ENCODE measurements around the gene TMSB10.

DNA sequence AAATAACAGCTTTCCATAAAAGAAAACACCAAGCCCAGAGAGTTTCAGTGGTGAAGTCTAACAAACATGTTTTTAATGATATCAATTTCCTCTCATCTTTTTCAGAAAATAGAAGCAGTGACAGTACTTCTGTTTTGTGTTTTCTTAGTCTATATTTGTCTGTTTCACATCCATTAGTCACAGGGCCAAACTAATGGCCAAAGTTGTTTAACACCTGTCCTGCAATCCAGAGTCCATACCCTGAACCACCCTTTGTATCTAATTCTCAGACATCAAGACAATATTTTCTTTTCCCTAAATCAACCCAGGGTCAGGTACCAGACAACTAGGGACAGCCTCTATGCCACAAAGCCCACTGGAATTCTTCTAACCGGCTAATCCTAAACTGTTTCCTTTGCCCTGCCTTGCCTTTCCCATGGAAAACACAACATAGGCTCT, 25.9 kb downstream of the TMSB10 start:
- TF ChIP-seq CTCF (conservative IDR thresholded peaks at IDR 0.05; ENCODE audit: low read length) (no peak), EZH2phosphoT487 (IDR thresholded peaks at IDR 0.05; ENCODE audit: borderline replicate concordance, low read depth, low read length) (no peak)
